Pulmonary artery endothelial cell (primary cell): Measurements from ENCODE around the gene BPIFB6. TPM values are rescaled to one million over a fixed set of nuclear protein-coding genes. Genes with fewer than 3 reads are reported as not detected.

Experiments used
- DNase-seq: peaks from one replicate; pipeline ENCODE4 v3.0.0-alpha.2; 2011; ENCODE audit warnings: low read depth, low spot score
- total RNA-seq: library from RNA; depleted of rRNA; stranded (reverse); fragments of >200 nt; gene quantifications from 2 replicates; pipeline ENCODE4 v1.2.3, GENCODE V29; 2014

Gene BPIFB6
- total RNA-seq, 1 donor from 2014 or later = not detected

DNA sequence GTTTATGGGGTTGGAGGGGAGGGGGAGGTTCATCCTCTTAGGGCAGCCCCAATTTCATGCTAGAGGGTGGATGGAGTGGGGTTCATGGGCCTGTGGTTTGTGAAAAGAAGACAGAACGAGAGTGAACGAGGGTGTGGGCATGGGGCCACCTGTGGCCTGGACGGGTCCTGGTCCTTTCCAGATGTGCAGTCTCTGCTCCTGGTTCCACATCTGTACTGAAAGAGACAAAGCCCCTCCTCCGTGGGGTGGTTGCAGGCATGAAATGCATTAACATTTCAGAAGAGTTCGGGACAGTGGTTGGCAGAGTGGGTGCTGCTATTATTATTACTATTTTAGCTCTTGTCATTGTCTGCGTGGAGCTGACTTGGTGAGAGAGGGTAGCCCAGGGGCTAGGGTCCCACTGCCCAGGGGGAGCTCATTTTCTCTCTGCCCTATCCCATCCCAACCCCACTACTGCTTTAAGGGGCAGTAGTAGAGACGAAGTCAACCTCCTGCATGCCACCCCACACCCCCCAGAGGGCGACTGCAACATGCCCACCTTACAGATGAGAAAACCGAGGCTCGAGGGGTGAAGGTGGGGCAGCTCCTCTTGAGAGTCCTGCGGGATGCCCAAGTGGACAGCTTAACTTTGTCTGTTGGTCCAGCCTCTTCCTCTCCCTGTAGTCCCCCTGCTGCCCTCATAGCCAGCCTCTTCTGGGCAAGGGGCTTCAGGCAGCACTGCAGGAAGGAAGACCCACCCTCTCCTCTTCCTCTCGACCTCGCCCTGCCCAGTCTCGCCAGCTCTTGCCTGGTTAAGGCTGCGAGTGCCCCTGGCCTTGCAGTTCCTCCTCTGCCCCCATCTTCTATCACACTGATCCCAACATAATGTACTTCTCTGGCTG, 15.5 kb upstream of the BPIFB6 start:
- no peak for DNase-seq

DNA sequence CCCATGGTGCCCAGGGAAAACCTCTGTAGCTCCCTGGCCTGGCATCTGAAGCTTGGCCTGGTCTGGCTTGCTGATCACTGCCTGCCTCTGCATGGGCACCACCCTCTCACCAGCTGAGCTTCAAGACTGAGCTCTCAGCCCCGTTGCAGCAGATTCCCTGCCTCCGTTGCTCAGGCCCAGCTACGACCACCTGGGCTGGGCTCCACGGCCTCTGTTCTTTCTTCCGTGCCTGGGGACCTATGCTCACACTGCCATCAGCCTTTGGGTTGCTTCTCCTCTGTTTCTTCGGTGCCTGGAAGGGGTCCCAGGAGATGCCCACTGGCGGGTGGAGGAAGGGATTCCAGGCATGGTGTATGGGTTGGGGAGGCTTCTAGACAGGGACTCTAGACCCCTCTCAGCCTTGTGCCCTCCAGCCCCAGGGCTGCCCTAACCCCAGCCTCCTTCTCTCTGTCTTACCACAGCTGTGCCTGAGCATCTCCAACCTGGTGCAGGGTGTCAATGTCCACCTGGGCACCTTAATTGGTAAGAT, 14.8 kb upstream of the BPIFB6 start:
- no peak for DNase-seq

DNA sequence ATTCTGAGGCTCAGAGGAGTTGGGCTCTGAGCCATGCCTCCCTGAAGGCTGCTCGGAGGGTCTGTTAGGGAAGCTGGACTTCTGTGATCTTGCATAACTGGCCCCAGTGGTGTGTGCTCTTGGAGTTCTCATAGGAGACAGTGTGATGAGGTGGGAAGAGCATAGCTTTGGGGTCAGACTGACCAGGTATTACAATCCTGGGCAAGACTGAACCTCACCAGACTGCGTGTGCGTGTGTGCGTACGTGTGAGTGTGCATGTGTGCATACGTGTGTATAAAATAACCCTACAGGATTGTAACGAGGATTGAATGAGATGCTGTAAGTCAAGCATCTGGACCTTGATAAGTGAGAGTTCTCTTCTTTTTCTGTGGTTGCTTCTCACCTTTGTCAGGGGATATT, 13.9 kb upstream of the BPIFB6 start:
- no peak for DNase-seq

- no peak for DNase-seq
Measured at GRCh38 chr20:33018169-33018931, 13.1 kb upstream of the BPIFB6 start.

DNA sequence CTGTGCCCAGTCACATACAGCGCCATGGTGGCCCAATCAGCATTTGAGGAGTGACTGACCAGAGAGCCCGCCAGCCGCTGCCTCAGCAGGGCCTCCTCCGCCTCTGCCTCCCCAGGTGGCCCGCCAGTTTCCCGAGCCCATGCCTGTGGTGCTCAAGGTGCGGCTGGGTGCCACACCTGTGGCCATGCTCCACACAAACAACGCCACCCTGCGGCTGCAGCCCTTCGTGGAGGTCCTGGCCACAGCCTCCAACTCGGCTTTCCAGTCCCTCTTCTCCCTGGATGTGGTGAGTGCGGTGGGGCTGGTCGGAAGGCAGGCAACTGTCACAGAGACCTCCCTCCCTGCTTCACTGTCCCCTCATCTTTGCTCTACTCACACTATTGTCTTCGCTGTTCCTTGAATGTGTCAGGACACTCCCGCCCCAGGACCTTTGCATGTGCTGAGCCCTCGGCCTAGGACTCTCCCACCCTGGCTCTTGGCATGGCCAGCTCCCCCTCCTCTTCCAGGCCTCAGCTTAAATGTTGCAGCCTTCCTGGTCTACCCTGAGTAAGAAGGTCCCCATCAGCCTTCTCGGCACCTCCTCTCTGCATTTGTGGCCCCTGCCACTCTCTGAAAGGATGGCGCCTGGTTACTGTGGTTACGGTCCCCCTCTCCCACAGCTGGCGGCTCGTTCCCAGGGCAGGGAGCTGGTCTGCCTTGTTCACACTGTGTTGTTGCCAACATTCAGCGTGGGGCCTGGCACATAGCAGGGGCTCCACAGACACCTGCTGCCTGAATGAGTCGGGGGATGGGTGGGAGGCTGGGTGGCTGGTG, 11.8 kb upstream of the BPIFB6 start:
- DNase-seq = no peak

DNA sequence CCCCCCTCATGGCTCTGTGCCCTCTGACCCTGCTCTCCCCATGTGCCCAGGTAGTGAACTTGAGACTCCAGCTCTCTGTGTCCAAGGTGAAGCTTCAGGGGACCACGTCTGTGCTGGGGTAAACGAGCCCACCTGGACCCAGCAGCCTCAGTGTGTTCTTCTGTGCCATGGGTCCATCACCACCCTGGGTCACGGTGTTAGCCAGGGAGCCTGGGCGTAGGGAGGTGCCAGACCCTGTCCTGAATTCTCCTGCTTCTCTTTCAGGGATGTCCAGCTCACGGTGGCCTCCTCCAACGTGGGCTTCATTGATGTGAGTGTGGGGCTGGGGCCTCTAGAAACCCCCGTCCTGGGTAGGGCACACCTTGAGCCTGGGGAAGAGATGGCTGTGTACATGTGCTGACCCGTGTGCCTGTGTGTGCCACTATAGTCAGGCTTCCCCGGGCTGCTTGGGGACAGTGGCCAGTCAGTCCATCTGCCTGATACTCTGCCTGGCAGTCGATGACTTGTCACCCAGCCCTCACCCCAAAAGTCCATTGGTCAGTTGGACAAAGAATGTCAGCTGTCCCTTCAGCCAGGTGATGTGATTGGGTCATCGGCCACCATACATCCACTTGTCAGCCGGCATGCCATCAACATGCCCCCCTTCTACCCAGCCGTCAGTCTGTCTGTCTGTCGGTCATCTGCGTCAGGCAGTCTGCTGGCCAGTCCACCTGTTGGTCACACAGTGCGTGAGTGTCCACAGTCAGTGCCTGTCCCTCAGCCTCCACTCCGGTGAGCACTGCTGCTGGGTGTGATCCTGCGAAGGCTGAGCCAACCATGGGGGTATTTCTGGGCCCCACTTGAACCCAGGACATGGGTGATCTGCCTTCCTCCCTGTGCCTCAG, 10.9 kb upstream of the BPIFB6 start:
- DNase-seq = no peak

GRCh38 chr20:33021879-33022278, 9.6 kb upstream of the BPIFB6 start:
- DNase-seq = no peak

DNA sequence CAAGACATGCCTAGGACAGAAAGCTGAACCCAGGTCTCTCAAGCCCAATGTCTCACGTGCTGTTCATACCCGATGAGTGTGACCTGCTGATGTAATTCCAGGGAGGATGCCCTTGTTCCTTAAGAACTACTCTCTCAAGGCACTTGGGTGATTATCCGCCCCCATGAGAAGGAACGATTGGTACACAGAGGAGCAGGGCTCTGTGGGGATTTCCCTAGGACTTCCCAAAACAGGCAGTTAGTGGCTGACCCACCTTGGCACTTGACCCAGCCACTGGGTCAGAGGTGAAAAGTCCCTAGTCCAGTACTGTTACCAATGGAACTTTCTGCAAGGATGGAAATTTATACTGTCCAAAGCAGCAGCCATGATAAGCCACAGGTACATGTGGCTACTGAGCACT, 9.2 kb upstream of the BPIFB6 start:
- no peak for DNase-seq

DNA sequence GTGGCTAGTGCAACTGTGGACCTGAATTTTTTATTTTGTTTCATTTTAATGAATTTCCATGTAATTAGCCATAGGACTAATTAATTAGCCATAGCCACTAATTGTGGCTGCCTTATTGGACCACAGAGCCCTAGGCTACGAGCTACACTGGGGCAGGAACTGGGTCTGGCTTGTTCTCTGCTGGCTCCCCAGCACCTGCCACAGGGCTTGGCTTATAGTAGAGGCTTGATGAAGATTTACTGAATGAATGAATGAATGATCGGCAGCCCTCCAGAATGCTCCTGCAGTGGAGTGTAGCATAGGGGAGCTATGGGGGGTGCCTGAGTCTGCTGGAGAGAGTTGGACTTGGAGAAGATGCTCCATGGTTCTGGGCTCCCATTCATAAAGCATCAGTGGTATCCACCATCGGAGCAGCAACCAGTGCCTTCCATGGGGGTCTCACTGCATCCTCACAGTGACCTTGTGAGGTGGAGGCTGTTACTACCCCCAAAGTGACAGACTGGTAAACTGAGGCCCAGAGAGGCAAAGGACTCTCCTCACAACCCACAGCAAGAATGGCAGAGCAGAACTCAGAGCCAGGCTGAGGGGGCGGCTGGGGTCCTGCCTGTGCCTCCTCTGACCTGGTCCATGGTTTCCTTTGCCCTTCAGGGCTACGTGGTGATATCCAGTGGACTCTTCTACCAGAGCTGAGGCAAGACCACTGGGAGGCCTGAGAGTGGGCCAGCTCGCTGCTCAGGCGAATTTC, 8.6 kb upstream of the BPIFB6 start:
- DNase-seq = no peak

DNA sequence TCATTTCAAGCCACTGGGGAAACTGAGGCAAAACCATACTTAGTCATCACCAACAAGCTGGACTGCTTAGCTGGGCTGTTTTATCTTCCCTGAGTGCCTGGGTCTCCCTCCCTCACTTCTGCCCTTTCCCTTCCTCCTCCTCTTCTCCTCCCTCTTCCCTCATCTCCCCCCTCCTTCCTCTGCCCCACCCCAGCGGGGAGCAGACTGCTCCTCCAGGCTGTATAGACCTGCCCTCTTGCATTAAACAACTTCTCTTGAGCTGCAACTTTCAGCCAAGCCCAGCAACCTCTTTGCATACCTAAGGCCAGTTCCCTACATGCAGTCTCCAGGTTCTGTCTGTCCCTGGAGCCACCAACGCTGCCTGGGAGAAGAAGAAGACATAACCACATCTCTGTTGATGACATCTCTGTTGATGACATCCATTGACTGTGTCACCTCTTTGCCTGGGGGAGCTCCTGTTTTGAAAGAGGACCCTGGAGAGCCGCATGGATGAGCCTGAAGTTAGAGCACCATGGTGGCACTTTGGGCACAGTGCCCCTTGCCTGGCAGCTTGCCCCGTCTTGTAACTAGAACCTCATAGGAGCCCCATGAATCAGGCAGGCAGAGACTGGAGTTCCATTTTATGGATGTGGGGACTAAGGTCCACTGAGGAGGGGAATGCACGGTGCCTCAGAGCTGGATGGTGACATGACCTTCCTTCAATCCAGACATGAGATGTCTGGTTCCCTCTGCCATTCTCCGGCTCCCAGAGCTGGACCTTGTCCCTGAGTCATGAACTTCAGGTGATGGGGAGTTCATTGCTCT, 7.8 kb upstream of the BPIFB6 start:
- no peak for DNase-seq

DNA sequence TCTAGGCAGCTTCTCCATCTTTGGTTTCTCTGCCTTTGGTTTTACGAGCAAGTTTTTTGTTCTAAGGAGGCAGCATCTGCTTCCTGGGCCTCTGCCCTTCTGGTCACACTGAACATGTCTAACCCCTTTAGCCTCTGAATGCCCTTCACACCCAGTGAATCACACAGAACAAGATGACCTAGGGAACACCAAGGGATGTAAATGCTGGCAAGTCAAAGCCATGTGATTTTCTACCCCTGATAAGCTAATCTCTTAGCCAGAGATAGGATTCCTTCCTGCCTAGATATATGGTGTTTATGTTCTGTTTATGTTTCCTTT, 7.2 kb upstream of the BPIFB6 start:
- DNase-seq = no peak

GRCh38 chr20:33024609-33025317, 6.7 kb upstream of the BPIFB6 start:
- DNase-seq = no peak

DNA sequence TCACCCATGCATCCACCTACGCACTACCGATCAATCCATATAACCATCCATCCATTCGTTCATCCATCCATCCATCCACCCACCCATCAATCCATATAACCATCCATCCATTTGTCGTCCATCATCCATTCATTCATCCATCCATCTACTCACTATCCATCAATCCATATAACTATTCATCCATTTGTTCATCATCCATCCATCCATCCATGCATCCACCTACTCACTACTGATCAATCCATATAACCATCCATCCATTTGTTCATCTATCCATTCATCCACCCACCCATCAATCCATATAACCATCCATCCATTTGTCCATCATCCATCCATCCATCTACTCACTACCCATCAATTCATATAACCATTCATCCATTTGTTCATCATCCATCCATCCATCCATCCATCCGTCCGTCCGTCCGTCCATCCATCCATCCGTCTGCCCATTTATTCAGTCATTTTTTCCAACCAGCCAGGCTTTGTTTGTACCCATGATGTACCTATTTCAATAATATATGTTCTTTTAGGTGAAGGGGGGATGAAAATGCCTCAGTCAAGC, 6.1 kb upstream of the BPIFB6 start:
- no peak for DNase-seq

DNA sequence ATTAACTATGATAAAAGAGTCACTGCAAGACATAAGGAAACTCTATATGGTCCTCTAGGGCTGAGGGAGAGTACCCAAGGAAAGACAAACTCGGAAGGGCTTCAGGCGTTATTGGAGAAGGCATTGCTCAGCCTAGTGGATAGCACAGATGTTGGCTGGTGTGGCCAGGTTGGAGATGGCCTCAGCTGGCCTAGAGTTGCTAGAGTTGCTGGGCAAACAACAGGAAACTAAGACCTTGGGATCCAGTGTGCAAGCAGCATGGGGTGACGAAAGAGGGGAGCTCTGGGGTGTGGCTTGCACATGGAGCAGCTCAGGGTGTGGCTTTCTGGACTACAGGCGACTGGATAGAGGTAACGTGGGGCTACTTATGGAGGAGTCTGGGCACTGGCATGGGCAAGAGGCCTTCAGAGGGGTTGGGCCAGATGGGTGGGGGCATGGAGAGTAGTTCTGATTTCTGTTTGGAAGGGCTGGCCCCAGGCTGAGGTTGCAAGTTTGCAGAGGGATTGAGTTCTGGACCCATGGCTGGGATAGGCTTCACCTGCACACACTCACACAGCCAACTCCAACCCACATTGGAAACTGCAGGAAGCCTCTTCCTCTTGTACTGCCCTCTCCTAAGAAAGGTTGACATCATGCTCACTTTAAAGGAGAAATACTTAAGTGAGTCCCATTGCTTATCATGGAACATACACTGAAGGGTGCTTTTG, 5.2 kb upstream of the BPIFB6 start:
- no peak for DNase-seq

- no peak for DNase-seq
Measured at GRCh38 chr20:33026779-33027759, 4.4 kb upstream of the BPIFB6 start.
